ENCODE results near the gene ABTB2. TPM values are rescaled to one million over a fixed set of nuclear protein-coding genes. Genes with fewer than 3 reads are reported as not detected.

The ABTB2 gene
- total RNA-seq, 1 donor from 2014 or later = 0.13 TPM

GRCh38 chr11:34114471-34114870 is 243.3 kb downstream of the ABTB2 start:
- no peak for DNase-seq (ENCODE audit: low read depth in 2 of 2)

DNA sequence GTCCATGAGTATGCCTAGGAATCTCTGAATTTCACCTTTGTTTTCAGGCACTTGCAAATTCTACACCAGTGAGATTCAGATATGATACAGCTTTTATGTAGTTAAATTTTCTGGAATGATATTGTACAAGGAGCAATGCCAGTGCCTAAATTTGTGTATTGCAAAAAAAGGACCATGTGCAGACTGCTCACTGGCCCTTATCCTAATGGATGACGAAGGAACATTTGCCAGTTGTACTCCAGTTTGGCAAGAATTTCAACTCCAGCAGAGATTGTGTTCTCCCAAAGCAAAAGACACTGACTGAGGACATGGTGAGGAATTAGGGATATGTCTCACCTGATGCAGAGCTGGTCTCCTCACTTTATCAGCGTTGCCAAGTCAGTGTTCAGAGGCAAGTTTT is 243.8 kb downstream of the ABTB2 start:
- DNase-seq (ENCODE audit: low read depth in 2 of 2) = no peak

- no peak for DNase-seq (ENCODE audit: low read depth in 2 of 2)
Measured at GRCh38 chr11:34111722-34112270, 246.0 kb downstream of the ABTB2 start.

GRCh38 chr11:34105957-34106504 is 251.8 kb downstream of the ABTB2 start:
- DNase-seq (ENCODE audit: low read depth in 2 of 2) = peak in 1 of 2 donors; percentile 14

DNA sequence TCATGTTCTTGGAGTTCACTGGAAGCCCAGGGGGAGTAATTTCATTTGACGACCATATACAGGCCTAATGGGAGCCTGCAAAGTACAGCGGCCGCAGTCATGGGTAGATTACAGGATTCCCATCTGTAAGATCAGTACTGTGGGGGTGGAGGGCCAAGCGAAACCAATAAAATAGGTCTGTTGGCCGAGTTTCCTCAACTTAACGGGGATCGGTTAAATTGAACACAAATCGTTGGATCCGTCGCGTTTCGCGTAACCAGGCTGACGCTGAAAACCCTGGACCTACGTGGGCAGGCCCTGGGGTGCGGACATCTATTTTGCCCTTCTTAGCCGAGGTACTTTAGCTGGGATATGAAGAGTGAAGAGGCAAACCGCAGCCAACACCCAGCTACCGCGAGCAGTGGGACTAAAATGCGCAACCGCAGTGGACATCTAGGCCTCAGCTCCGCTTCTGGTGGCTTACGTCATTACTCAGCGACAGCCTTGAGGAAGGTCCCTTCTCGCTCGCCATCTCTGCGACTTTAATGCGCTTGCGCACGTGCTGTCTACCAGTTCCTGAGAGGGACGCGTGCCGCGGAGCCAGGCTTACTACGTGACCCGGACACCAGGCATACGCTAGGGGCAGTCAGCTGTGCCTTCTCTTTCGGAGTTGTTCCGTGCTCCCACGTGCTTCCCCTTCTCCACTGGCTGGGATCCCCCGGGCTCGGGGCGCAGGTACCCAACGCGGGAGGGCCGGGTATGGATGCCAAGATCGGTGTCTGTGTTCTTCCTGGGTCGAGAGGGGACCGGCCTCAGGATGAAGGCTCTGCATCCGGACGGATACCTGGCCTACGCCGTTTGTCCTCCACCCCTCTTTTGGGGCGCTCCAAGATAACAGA is 252.5 kb downstream of the ABTB2 start, which contains the start of gene NAT10:
NAT10 (plus strand) TSS at position 551 of the 878 bp plus-strand sequence. CDS start 2,597 bp downstream, outside the sequence.
- peak; percentile 99 to 100 for DNase-seq (ENCODE audit: low read depth in 2 of 2)

DNA sequence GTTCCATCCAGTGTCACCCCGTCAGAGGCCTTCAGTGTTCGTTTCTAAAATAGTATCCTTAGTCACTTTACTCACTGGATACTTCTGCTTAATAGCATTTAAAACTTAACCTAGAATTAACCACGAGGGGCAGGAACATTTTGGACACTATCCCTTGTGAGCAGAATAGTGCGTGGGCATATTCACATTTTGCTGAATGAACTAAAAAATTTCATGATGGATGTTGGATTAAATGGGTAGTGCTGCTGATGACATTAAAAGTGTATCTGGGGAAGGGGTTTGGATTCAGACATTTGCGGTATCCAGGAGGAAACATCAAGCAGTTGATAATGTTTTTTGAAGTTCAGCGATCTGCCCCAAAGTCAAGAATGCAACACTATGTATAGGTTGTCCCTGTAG is 253.1 kb downstream of the ABTB2 start:
- DNase-seq (ENCODE audit: low read depth in 2 of 2) = no peak

Other genes starting within 250 kb of the ABTB2 start
- gene CAT, start 80.9 kb upstream of the ABTB2 start, total RNA-seq = 43.0 and 49.7 TPM in 2 replicates
- not detected in 2 replicates for gene ELF5, start 155.8 kb upstream of the ABTB2 start, total RNA-seq